ENCODE data around the gene ANTKMT.

GRCh38 chr16:768428-768827, 47.5 kb downstream of the ANTKMT start:
- TF ChIP-seq CTCF (IDR thresholded peaks at IDR 0.05 in 8 of 11, conservative IDR thresholded peaks at IDR 0.05 in 3 of 11) = no peak
- no peak for TF ChIP-seq POLR2AphosphoS5 (IDR thresholded peaks at IDR 0.05)
